Suppressor macrophage (primary cell): Measurements from ENCODE around the gene MED13.
"Not testable (repeated sequence)": the region's sequence is repeated elsewhere in the genome, so short reads cannot be mapped to it uniquely, and the experiment has no call there.

Source experiments
- DNase-seq, 4 experiments: peaks; one replicate each; pipeline ENCODE4 v3.0.0-alpha.2; 2020 to 2022

The MED13 gene

GRCh38 chr17:62051053-62051452 is 14.0 kb downstream of the MED13 start:
- no peak for DNase-seq

DNA sequence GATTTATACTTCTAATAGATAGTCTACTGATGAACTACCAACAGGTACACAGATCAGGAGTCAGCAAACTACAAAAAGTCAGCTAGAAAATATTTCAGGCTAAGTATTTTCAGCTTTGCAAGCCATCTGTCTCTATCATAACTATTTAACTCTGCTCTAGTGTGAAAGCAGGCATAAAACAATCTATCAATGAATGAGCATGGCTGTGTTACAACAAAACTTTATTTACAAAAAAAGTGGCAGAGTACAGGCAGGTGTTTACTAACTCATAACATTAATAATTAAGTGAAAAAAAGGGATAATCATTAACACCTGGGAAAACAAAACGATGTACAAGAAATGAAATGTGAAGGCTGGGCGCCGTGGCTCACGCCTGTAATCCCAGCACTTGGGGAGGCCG is 15.8 kb downstream of the MED13 start:
- DNase-seq = no peak

DNA sequence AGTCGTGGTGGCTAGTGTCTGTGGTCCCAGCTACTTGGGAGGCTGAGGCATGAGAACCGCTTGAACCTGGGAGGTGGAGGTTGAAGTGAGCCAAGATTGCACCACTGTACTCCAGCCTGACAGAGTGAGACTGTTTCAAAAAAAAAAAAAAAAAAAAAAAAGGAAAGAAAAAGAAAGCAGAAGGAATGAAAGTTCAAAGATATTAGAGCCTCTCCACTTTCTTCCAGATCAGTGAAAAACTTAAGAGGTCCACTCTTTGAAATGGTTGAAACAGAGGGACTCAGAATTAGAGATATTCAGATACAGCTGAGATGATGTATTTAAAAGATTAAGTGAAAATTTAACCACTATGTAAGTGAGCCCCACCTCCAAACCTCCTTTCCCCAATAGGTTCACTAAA is 16.8 kb downstream of the MED13 start:
- DNase-seq = no peak

DNA sequence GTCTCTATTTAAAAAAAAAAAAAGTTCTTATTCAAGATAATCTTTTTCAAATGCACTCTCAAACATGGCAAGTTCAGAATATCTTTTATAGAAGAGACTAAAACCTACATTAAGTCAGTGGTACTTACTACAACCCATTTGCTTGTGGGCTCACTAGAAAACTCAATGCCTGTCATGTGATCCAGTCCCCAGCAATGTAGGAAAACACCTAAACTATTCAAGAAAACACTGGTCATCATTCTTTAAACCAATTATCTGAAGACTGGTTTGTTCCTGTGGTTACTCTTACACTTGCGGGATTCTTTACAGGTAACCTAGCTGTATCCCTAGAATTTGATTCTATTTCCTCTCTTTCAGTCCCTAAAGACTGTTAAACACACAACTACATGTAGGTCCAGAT is 19.6 kb downstream of the MED13 start:
- no peak for DNase-seq

DNA sequence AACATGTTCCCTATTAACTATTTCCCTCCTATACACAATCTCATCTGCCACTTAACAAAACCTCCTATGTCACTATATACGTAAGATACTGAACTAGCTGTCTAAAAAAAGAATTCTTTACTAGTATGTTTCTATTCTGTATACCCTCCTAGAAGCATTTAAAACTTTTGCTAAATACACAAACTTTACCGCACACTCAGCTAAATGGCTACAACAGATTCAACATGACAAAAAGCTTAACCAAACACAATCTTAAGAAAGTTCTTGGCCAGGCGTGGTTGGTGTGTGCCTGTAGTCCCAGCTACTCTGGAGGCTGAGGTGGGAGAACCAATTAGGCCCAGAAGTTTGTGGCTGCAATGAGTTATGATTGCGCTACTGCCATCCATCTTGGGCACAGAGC is 20.0 kb downstream of the MED13 start:
- DNase-seq = no peak

GRCh38 chr17:62043602-62044001 is 21.5 kb downstream of the MED13 start:
- DNase-seq = no peak

DNA sequence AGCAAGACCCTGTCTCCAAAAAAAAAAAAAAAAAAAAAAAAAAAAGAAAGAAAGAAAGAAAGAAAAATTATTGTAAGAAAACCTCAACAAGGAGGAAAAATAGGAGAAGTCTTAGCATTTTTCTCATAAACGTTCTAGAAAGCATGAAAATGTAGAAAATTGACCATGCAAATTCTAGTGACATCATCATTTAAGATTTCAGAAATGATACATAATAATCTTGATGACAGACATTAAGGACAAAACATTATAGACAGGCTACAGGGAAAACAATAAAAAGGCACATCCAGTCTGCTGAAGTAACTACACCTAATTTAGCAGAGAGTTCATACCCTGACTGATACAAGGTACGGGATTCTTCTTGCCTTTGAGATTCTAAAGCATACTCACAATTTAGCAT is 21.9 kb downstream of the MED13 start:
- no peak for DNase-seq

DNA sequence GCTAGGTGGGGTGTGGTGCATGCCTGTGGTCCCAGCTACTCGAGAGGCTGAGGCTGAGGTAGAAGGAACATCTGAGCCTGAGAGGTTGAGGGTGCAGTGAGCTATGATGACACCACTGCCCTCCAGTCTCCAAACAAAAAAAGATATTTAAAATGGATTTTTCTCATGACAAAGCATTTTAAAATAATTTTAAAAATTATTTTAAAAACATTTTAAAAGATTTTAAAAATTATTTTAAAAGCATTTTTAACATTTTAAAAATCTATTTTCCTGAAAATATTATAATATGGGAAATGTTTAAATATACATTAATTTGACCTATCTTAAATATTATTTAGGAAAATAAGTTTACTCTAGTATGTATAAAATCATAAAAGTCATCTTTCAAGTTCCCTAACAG is 26.8 kb downstream of the MED13 start:
- no peak for DNase-seq

DNA sequence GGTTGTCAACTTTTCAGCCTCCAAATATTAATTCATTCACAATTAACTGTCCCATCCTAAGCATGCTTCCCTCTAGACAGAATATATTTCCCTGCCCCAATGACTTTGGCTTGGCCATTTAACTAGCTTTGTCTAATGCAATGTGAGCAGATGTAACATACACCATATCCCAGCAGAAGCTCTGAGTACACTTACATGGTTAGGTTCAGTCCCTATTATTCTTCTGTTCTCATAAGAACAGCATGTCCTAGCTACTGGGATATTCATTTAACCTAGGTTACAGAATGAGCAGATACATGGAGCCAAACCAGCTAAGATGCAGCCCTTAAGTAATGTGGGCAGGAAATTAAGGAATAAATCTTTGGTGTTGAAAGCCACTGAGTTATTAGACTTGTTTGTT is 31.8 kb downstream of the MED13 start:
- no peak for DNase-seq

DNA sequence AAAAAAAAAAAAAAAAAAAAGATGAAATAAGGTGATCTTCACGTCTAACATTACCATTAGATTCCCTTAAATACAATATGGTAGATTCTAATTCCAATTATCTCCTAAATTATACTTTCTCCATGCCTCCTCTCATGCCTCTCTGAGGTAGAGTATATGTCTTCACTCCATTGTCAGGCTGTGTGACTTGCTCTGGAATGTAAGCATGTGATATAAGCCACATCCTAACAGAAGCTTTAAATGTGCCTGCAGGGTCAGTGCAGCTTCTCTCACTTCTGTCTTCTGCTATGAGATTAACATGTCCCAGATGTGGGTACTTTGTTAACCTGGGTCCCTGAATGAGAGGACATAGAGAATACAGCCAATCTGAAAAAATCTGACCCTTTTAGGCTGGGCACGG is 32.6 kb downstream of the MED13 start:
- DNase-seq = no peak

DNA sequence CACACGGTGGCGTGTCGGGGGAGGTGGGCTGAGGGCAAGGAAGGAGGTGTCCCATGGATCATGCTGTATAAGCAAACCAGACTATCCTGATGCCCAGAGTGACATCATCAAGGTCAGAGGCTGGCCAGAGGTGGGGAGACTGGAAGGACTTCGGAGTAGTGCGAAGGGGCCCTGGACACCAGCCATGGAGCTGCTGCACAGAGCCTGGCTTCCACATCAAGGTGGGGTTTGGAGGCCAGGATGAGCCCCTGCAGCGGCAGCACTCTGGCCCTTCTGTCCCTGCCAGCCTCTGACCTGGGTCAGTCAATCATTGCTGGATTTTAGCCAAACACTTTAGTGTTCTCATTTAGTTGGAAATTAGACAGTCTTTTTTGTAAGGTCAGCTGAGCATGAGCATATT is 34.8 kb downstream of the MED13 start:
- DNase-seq = no peak

- DNase-seq = no peak
Measured at GRCh38 chr17:62024866-62025265, 40.2 kb downstream of the MED13 start.

DNA sequence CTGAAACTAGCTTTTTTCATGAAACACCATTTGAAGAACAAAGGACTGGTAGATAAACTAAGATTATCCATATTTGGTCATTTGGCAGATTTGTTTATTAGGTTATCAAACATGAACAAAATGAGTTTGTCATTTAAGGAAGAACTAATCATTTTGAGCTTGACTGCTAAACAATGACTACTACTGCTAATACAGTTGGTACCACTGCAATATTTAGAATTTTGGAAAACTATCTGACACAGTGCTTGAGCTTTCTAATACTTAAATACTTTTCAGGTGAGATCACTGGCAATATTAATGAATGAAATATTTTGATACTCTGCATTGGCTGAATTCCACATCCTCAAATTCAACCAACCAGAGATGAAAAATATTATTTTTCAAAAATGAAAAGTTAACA is 47.2 kb downstream of the MED13 start:
- no peak for DNase-seq

DNA sequence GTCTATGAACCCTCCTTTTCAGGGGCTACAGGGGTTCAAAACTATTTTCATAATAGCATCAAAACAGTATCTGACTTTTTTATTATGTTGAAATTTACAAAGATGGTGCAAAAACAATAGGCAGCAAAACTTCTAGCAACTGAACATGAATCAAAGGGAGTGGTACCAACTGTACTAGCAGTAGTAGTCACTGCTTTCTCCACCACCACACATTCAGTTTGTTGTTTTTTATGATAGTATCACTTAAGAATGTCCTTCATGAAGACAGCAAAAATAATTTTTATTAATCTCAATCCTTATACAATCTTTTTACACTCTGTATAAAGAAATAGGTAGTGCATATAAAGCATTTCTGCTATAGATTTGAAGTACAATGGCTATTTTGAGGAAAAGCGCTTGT is 47.6 kb downstream of the MED13 start:
- no peak for DNase-seq

- DNase-seq = no peak
Measured at GRCh38 chr17:62014526-62014925, 50.6 kb downstream of the MED13 start.

GRCh38 chr17:62009220-62009619 is 55.9 kb downstream of the MED13 start:
- DNase-seq = no peak

DNA sequence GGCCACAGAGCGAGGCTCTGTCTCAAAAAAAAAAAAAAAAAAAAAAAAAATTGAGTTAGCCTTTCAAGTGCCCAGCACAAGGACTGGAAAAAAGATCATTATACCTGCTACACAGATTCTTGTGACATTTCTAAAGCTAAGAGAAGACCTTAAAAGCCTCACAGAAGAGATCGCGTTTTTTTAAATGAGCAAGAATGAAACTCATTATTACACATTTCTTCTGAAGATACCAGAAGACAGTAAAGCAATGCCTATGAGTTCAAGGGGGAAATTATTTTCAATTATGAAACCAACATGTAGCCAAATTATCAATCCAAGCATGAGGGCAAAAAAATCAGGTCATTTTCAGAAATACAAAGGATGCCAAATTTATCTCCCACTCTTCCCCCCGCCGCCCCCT is 56.8 kb downstream of the MED13 start:
- DNase-seq = no peak

- DNase-seq = no peak
Measured at GRCh38 chr17:62004388-62004787, 60.7 kb downstream of the MED13 start.

- DNase-seq = not testable (repeated sequence)
Measured at GRCh38 chr17:62003141-62003540, 61.9 kb downstream of the MED13 start.

DNA sequence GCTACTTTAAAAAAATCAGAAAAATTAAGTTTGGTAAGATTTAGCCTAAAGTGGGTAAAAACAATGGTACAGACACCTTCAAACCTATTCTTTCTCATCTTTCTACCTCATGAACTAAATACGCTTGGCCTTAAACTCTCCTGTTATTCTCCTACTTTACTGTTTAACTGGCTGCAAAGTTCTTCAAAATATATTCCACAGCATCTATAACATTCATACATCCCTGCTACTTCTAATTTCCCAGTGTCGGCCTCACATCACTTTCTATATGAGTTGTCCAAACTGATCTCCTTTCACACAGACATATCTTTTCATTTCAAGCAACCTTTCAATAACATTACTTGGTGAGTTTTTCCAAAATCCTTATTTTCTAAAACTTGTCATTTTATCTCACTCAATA is 64.0 kb downstream of the MED13 start:
- no peak for DNase-seq

GRCh38 chr17:62000186-62000585 is 64.9 kb downstream of the MED13 start:
- DNase-seq = no peak

GRCh38 chr17:61998534-61998933 is 66.5 kb downstream of the MED13 start:
- not testable (repeated sequence) for DNase-seq

GRCh38 chr17:61997664-61998063 is 67.4 kb downstream of the MED13 start:
- no peak for DNase-seq

DNA sequence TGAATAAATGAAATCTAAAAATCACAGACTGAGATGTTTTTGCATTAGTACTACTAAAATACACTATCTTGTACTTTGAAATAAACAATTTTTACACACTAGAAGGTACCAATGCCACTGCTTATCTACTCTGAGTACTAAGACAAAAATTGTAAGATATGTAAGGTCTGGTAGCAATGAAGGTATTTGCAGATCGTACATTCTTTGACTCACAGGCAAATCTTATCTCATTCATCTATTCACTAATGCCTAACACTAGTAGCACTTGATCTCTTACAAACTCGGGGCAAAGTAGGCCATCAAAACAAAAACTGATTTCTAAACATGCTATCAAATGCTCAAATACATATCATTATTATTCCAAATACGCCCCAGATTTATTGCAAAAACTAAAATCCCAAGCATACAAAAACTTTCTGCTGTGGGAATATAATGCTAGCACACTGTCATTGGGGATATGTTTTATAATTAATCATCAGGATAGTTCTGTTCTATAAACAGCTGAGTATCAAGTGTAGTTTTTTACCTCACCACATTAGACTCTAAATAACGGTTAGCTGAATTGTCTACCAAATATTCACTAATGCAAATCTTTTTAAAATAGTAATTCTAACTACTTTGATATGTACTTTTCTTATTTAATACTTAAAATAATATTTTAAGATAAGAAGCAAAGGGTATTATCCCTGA is 68.0 kb downstream of the MED13 start:
- no peak for DNase-seq

DNA sequence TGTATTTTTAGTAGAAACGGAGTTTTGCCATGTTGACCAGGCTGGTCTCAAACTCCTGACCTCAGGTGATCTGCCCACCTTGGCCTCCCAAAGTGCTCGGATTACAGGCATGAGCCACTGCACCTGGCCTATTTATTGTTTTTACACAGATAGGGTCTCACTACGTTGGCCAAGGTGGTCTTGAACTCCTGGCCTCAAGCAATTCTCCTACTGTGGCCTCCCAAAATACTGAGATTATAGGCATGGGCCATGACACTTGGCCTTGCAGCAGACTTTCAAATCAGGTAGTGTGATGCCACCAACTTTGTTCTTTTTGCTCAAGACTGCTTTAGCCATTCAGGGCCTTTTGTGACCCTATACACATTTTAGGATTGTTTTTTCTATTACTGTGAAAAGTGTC is 75.6 kb downstream of the MED13 start:
- DNase-seq = no peak
